HL-60 (cell line): Measurements from ENCODE around the gene ATE1.

Source experiments
- DNase-seq, 2 experiments: peaks; one replicate each; pipeline ENCODE4 v3.0.0-alpha.2; 2010 to 2020; ENCODE audit warnings: low read depth in 1 of 2, low spot score in 1 of 2
- H3K27ac ChIP-seq: fragments of 250-450 bp; sonication (Bioruptor Pico); replicated peaks from 2 replicates; pipeline ENCODE4 v1.5.1; 2020; ENCODE audit warnings: mild to moderate bottlenecking, moderate library complexity
- H3K27me3 ChIP-seq: fragments of 250-450 bp; sonication (Bioruptor Pico); 2 replicates; pipeline ENCODE4 v1.5.1; 2021; ENCODE audit warnings: mild to moderate bottlenecking, moderate library complexity; ENCODE audit not compliant: insufficient read depth, poor library complexity, severe bottlenecking
- H3K4me3 ChIP-seq: replicated peaks from 2 replicates; pipeline ENCODE4 v1.5.1; 2011; ENCODE audit warnings: mild to moderate bottlenecking, control low read depth, low read length; ENCODE audit not compliant: insufficient read depth
- CTCF ChIP-seq: IDR thresholded peaks from one replicate; pipeline ENCODE4 v1.5.1; 2011; ENCODE audit warnings: low read length, control low read depth, inconsistent platforms; ENCODE audit not compliant: insufficient read depth
- GABPA ChIP-seq: IDR thresholded peaks from 2 replicates; pipeline ENCODE4 v1.6.1; 2012; ENCODE audit warnings: low read depth
- POLR2AphosphoS5 ChIP-seq: IDR thresholded peaks from 2 replicates; pipeline ENCODE4 v1.6.1; 2012; ENCODE audit warnings: low read depth
- REST ChIP-seq: IDR thresholded peaks from 2 replicates; pipeline ENCODE4 v1.6.1; 2012; ENCODE audit warnings: low read depth; ENCODE audit not compliant: insufficient replicate concordance
- SPI1 ChIP-seq: IDR thresholded peaks from 2 replicates; pipeline ENCODE4 v1.6.1; 2012; ENCODE audit warnings: low read depth, mild to moderate bottlenecking, borderline replicate concordance

ATE1 gene

GRCh38 chr10:121808835-121809234 is 119.0 kb downstream of the ATE1 start:
- H3K27ac ChIP-seq: no peak overlapping the region
- DNase-seq: no peak
- no peak for TF ChIP-seq GABPA
- no peak for TF ChIP-seq REST
- TF ChIP-seq CTCF: no peak
- no peak for TF ChIP-seq SPI1
- TF ChIP-seq POLR2AphosphoS5: no peak
- H3K4me3 ChIP-seq: no peak overlapping the region
- no peaks in the 10 kb centered on the region for H3K27me3 ChIP-seq

GRCh38 chr10:121804460-121804859 is 123.4 kb downstream of the ATE1 start:
- DNase-seq: no peak
- H3K27ac ChIP-seq: no peak overlapping the region

GRCh38 chr10:121803611-121804010 is 124.2 kb downstream of the ATE1 start:
- no peak for DNase-seq
- TF ChIP-seq CTCF (no peak), REST (no peak)
- Histone ChIP-seq H3K27me3 (no peaks in the 10 kb centered on the region), H3K27ac (no peak overlapping the region), H3K4me3 (no peak overlapping the region)

More at GRCh38 chr10:121804460-121804859, 123.4 kb downstream of the ATE1 start:
- Histone ChIP-seq H3K27me3 (no peaks in the 10 kb centered on the region), H3K4me3 (no peak overlapping the region)
- TF ChIP-seq REST (no peak), SPI1 (no peak), GABPA (no peak), POLR2AphosphoS5 (no peak), CTCF (no peak)
